Measurements from ENCODE around the gene SLC6A8. TPM values are rescaled to one million over a fixed set of nuclear protein-coding genes. Genes with fewer than 3 reads are reported as not detected.
"Not testable (repeated sequence)": the region's sequence is repeated elsewhere in the genome, so short reads cannot be mapped to it uniquely, and the experiment has no call there.

Gene SLC6A8
- total RNA-seq, 1 experiment from 2014 or later, result 21.7 TPM

GRCh38 chrX:153692611-153693156 lies 5.0 kb downstream of the SLC6A8 start:
- no peak for DNase-seq (ENCODE audit: low spot score)

- no peak for DNase-seq (ENCODE audit: low spot score)
Observed at GRCh38 chrX:153693216-153694086, 5.7 kb downstream of the SLC6A8 start.

- DNase-seq (ENCODE audit: low spot score), result not testable (repeated sequence)
Observed at GRCh38 chrX:153694256-153694655, 6.5 kb downstream of the SLC6A8 start.

- DNase-seq (ENCODE audit: low spot score), result no peak
Observed at GRCh38 chrX:153694687-153695270, 7.1 kb downstream of the SLC6A8 start.

- DNase-seq (ENCODE audit: low spot score), result no peak
Observed at GRCh38 chrX:153696100-153696499, 8.4 kb downstream of the SLC6A8 start.

- not testable (repeated sequence) for DNase-seq (ENCODE audit: low spot score)
Observed at GRCh38 chrX:153696538-153696937, 8.8 kb downstream of the SLC6A8 start.

GRCh38 chrX:153696986-153697722 lies 9.4 kb downstream of the SLC6A8 start:
- not testable (repeated sequence) for DNase-seq (ENCODE audit: low spot score)

- DNase-seq (ENCODE audit: low spot score), result no peak
Observed at GRCh38 chrX:153697924-153698865, 10.5 kb downstream of the SLC6A8 start.

GRCh38 chrX:153699210-153699783 lies 11.6 kb downstream of the SLC6A8 start:
- not testable (repeated sequence) for DNase-seq (ENCODE audit: low spot score)

- DNase-seq (ENCODE audit: low spot score), result not testable (repeated sequence)
Observed at GRCh38 chrX:153699784-153700371, 12.2 kb downstream of the SLC6A8 start.

GRCh38 chrX:153700376-153700945 lies 12.7 kb downstream of the SLC6A8 start:
- no peak for DNase-seq (ENCODE audit: low spot score)

GRCh38 chrX:153700967-153701366 lies 13.2 kb downstream of the SLC6A8 start:
- no peak for DNase-seq (ENCODE audit: low spot score)

GRCh38 chrX:153701706-153702105 lies 14.0 kb downstream of the SLC6A8 start:
- no peak for DNase-seq (ENCODE audit: low spot score)

- no peak for DNase-seq (ENCODE audit: low spot score)
Observed at GRCh38 chrX:153702336-153703035, 14.8 kb downstream of the SLC6A8 start.

GRCh38 chrX:153703036-153703370 lies 15.3 kb downstream of the SLC6A8 start:
- peak; percentile 24 for DNase-seq (ENCODE audit: low spot score)

- DNase-seq (ENCODE audit: low spot score), result no peak
Observed at GRCh38 chrX:153704021-153704526, 16.3 kb downstream of the SLC6A8 start.

- DNase-seq (ENCODE audit: low spot score), result not testable (repeated sequence)
Observed at GRCh38 chrX:153704631-153705402, 17.1 kb downstream of the SLC6A8 start.

- not testable (repeated sequence) for DNase-seq (ENCODE audit: low spot score)
Observed at GRCh38 chrX:153705403-153706060, 17.8 kb downstream of the SLC6A8 start.
